Vagina (tissue), 2 donors: ENCODE results near the gene CST7. TPM values are rescaled to one million over a fixed set of nuclear protein-coding genes. Genes with fewer than 3 reads are reported as not detected.
A peak's percentile ranks its signal among the peaks of the same experiment; 100 is the strongest.

Experiments
- DNase-seq, 2 donors: peaks; one replicate each; pipeline ENCODE4 v3.0.0-alpha.2; 2017; ENCODE audit errors: extremely low spot score in 2 of 2
- H3K27ac ChIP-seq: fragments of 200-600 bp; sonication (generic); one replicate; pipeline ENCODE4 v1.5.1; 2019
- H3K27me3 ChIP-seq: fragments of 200-600 bp; sonication (generic); one replicate; pipeline ENCODE4 v1.5.1; 2019
- H3K36me3 ChIP-seq, 2 donors: fragments of 200-600 bp; sonication (generic); one replicate each; pipeline ENCODE4 v1.5.1; 2017 to 2019
- H3K4me1 ChIP-seq: fragments of 200-600 bp; sonication (generic); one replicate; pipeline ENCODE4 v1.5.1; 2019
- H3K4me3 ChIP-seq, 2 donors: fragments of 200-600 bp; sonication (generic); 1 replicate in 1 of 2; 2 replicates in 1 of 2; pipeline ENCODE4 v1.5.1; 2016 to 2019
- H3K9me3 ChIP-seq: fragments of 200-600 bp; sonication (generic); one replicate; pipeline ENCODE4 v1.5.1; 2019
- CTCF ChIP-seq, 3 experiments: fragments of 450-650 bp in 2 of 3; fragments of 200-600 bp in 1 of 3; sonication (generic) in 1 of 3; IDR thresholded peaks; one replicate each; pipeline ENCODE4 v1.5.1; 2017 to 2019; ENCODE audit warnings: antibody characterized with exemption in 3 of 3, mild to moderate bottlenecking in 2 of 3, moderate library complexity in 2 of 3
- POLR2A ChIP-seq, 2 donors: fragments of 450-650 bp; IDR thresholded peaks; one replicate each; pipeline ENCODE4 v1.6.1; 2017; ENCODE audit warnings: antibody characterized with exemption in 2 of 2, mild to moderate bottlenecking in 2 of 2, moderate library complexity in 2 of 2
- POLR2AphosphoS5 ChIP-seq, 2 donors: sonication (generic); formaldehyde crosslinking; IDR thresholded peaks; one replicate each; pipeline ENCODE4 v1.9.0; 2017; ENCODE audit warnings: antibody characterized with exemption in 2 of 2, mild to moderate bottlenecking in 2 of 2, low read depth in 1 of 2; ENCODE audit not compliant: insufficient read depth in 1 of 2
- intact Hi-C: fragments of 100-400 bp; cut with DNase I; formaldehyde crosslinking; loops from one replicate; pipeline ENCODE4 v1.15.1; 2023
- total RNA-seq: library from RNA; depleted of rRNA; stranded (reverse); fragments of >200 nt; gene quantifications from one replicate; pipeline ENCODE4 v1.2.3, GENCODE V29; 2016

The CST7 gene
- total RNA-seq, 1 donor from 2014 or later: 3.7 TPM

GRCh38 chr20:24968278-24968800 is 19.3 kb downstream of the CST7 start:
- peaks cover 0 to 83% of the 10 kb centered on the region in 2 donors for H3K36me3 ChIP-seq
- H3K27ac ChIP-seq: no peak overlapping the region
- intact Hi-C loops: no loop called here
- no peak overlapping the region for H3K4me3 ChIP-seq
- DNase-seq: peak in 1 of 2 donors; percentile 47
- TF ChIP-seq POLR2A (IDR thresholded peaks at IDR 0.05) (no peak), POLR2AphosphoS5 (IDR thresholded peaks at IDR 0.05; ENCODE audit: insufficient read depth in 1 of 2, low read depth in 1 of 2) (no peak), CTCF (IDR thresholded peaks at IDR 0.05) (no peak)
- no peaks in the 10 kb centered on the region for H3K9me3 ChIP-seq
- no peaks in the 10 kb centered on the region for H3K4me1 ChIP-seq
- H3K27me3 ChIP-seq: no peaks in the 10 kb centered on the region

DNA sequence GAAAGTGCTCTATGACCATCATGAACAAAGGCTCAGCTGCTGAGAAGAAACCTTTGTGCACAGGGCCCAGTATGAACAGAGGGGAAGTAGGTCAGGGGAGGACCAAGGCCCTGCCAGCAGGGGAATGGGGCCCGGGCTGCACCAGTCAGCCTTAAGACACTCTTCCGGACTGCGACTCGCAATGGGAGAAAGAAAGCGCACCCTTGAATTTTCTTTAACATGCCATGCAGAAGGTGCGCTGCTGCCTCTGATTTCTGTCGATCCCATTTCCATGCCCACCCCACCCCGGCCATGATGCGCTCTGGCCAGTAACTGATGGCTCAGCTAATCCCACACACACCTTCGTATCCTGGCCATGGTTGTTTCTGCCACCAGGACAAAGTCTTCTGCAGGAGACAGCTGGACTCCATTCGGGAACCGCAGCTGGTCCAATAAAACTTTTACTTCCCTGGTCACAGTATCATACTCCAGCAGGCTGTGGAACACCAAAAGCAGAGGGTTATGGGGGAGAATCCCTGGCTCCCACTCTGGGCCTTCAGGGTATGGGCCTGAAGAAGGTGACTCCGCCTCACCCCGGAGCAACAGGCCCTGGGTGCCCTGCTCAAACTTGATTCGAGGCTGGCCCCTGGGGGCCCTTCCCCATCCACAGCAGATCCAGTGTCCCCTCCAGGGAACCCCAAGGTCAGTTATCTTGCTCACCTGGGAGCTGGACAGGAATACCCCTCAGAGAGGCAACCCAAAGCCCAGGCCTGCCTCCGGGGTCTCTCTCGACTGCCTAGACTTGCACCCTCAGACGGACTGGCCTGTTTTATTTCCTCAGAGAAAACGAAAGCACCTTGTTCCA is 20.3 kb downstream of the CST7 start:
- Histone ChIP-seq H3K36me3 (peaks cover 0 to 76% of the 10 kb centered on the region in 2 donors), H3K27ac (no peak overlapping the region), H3K4me3 (no peak overlapping the region), H3K4me1 (no peaks in the 10 kb centered on the region), H3K9me3 (no peaks in the 10 kb centered on the region), H3K27me3 (no peaks in the 10 kb centered on the region)
- intact Hi-C loops: no loop called here
- TF ChIP-seq POLR2AphosphoS5 (IDR thresholded peaks at IDR 0.05; ENCODE audit: insufficient read depth in 1 of 2, low read depth in 1 of 2) (no peak), POLR2A (IDR thresholded peaks at IDR 0.05) (no peak), CTCF (IDR thresholded peaks at IDR 0.05) (no peak)
- DNase-seq: peak; percentile 70 to 79

GRCh38 chr20:24970030-24970553 is 21.0 kb downstream of the CST7 start:
- Histone ChIP-seq H3K27ac (no peak overlapping the region), H3K4me3 (no peak overlapping the region), H3K4me1 (no peaks in the 10 kb centered on the region), H3K36me3 (peaks cover 0 to 74% of the 10 kb centered on the region in 2 donors), H3K27me3 (no peaks in the 10 kb centered on the region), H3K9me3 (no peaks in the 10 kb centered on the region)
- no peak for TF ChIP-seq POLR2A (IDR thresholded peaks at IDR 0.05)
- no peak for TF ChIP-seq CTCF (IDR thresholded peaks at IDR 0.05)
- TF ChIP-seq POLR2AphosphoS5 (IDR thresholded peaks at IDR 0.05; ENCODE audit: insufficient read depth in 1 of 2, low read depth in 1 of 2): no peak
- DNase-seq: peak in 1 of 2 donors; percentile 74
- intact Hi-C loops: no loop called here

GRCh38 chr20:24970754-24971153 is 21.7 kb downstream of the CST7 start:
- no peaks in the 10 kb centered on the region for H3K9me3 ChIP-seq
- no peaks in the 10 kb centered on the region for H3K27me3 ChIP-seq
- TF ChIP-seq POLR2A (IDR thresholded peaks at IDR 0.05) (no peak), POLR2AphosphoS5 (IDR thresholded peaks at IDR 0.05; ENCODE audit: insufficient read depth in 1 of 2, low read depth in 1 of 2) (no peak), CTCF (IDR thresholded peaks at IDR 0.05) (no peak)
- intact Hi-C loops: no loop called here
- no peak overlapping the region for H3K27ac ChIP-seq
- DNase-seq: no peak
- H3K36me3 ChIP-seq: peaks cover 0 to 72% of the 10 kb centered on the region in 2 donors
- no peak overlapping the region for H3K4me3 ChIP-seq
- no peaks in the 10 kb centered on the region for H3K4me1 ChIP-seq
